Measurements from ENCODE around the gene VOPP1.

DNA sequence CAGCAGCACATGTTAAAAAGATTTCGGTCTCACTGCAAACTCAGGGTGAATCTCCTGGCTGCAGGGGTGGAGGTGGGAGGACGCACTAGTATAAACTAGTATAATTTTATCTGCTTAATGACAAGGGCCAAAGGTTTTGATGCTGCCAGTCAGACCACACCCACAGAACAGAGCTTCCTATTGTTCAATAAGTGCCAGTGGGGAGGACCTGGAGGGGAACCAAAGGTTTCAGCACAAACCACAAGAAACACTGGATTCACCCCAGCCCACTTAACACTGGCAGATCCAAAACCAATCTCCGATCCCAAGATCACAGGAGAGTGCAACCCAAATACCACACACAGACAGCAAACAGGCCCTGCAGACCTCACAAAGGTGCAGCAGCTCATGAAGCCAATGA lies 6.6 kb downstream of the VOPP1 start:
- no peak for TF ChIP-seq TEAD4 (CRISPR knock-in tag; IDR thresholded peaks at IDR 0.05)
- TF ChIP-seq, protein P1, sequence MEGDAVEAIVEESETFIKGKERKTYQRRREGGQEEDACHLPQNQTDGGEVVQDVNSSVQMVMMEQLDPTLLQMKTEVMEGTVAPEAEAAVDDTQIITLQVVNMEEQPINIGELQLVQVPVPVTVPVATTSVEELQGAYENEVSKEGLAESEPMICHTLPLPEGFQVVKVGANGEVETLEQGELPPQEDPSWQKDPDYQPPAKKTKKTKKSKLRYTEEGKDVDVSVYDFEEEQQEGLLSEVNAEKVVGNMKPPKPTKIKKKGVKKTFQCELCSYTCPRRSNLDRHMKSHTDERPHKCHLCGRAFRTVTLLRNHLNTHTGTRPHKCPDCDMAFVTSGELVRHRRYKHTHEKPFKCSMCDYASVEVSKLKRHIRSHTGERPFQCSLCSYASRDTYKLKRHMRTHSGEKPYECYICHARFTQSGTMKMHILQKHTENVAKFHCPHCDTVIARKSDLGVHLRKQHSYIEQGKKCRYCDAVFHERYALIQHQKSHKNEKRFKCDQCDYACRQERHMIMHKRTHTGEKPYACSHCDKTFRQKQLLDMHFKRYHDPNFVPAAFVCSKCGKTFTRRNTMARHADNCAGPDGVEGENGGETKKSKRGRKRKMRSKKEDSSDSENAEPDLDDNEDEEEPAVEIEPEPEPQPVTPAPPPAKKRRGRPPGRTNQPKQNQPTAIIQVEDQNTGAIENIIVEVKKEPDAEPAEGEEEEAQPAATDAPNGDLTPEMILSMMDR (IDR thresholded peaks at IDR 0.05): no peak
- no peak for TF ChIP-seq ZNF423 (CRISPR knock-in tag; IDR thresholded peaks at IDR 0.05)
- TF ChIP-seq TEAD1 (CRISPR knock-in tag; IDR thresholded peaks at IDR 0.05): no peak
- TF ChIP-seq, protein P2, sequence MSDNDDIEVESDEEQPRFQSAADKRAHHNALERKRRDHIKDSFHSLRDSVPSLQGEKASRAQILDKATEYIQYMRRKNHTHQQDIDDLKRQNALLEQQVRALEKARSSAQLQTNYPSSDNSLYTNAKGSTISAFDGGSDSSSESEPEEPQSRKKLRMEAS (CRISPR knock-in tag; IDR thresholded peaks at IDR 0.05): no peak

Measured in WTC11 (cell line).